Testis (tissue), 2 donors: Measurements from ENCODE around the gene THSD1.

ENCODE experiments used
- POLR2A ChIP-seq: fragments of 450-650 bp; IDR thresholded peaks from one replicate; pipeline ENCODE4 v1.6.1; 2017; ENCODE audit warnings: antibody characterized with exemption, mild to moderate bottlenecking, moderate library complexity
- TF ChIP-seq, protein P1 (sequence below), 3 experiments: fragments of 450-650 bp in 2 of 3; fragments of 200-600 bp in 1 of 3; sonication (generic) in 1 of 3; IDR thresholded peaks; one replicate each; pipeline ENCODE4 v1.5.1; 2016 to 2019; ENCODE audit warnings: antibody characterized with exemption in 3 of 3, mild to moderate bottlenecking in 2 of 3, moderate library complexity in 1 of 3

DNA sequence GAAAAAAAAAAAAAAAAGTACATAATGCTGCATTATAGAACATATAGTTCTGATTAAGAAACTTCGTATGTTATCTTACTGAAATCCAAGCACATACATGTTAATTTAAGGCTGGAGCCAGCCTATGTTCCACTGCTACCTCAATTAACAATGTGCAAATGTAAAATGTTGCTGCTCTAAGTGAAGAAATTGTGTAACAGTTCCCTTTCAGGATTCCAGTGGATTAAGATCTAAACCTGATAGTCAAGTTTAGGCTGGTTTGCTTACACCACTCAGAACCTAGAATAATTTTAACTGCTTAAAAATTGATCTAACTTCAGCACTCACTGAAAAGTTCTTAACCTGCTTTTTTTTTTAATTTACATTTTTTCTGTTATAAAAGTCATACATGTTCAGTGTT lies 40.3 kb upstream of the THSD1 start:
- TF ChIP-seq, protein P1, sequence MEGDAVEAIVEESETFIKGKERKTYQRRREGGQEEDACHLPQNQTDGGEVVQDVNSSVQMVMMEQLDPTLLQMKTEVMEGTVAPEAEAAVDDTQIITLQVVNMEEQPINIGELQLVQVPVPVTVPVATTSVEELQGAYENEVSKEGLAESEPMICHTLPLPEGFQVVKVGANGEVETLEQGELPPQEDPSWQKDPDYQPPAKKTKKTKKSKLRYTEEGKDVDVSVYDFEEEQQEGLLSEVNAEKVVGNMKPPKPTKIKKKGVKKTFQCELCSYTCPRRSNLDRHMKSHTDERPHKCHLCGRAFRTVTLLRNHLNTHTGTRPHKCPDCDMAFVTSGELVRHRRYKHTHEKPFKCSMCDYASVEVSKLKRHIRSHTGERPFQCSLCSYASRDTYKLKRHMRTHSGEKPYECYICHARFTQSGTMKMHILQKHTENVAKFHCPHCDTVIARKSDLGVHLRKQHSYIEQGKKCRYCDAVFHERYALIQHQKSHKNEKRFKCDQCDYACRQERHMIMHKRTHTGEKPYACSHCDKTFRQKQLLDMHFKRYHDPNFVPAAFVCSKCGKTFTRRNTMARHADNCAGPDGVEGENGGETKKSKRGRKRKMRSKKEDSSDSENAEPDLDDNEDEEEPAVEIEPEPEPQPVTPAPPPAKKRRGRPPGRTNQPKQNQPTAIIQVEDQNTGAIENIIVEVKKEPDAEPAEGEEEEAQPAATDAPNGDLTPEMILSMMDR (IDR thresholded peaks at IDR 0.05), result no peak
- no peak for TF ChIP-seq POLR2A
